Left ventricle myocardium inferior (tissue), 1 donor: ENCODE results near the gene TGFBR3. TPM values are rescaled to one million over a fixed set of nuclear protein-coding genes. Genes with fewer than 3 reads are reported as not detected.
A peak's percentile ranks its signal among the peaks of the same experiment; 100 is the strongest.

Experiments used
- DNase-seq: peaks from one replicate; pipeline ENCODE4 v3.0.0-alpha.2; 2020
- H3K27ac ChIP-seq: fragments of 200-600 bp; replicated peaks from 2 replicates; pipeline ENCODE4 v1.8.0; 2021
- H3K27me3 ChIP-seq: fragments of 200-600 bp; 2 replicates; pipeline ENCODE4 v1.8.0; 2021; ENCODE audit warnings: low read depth
- H3K36me3 ChIP-seq: fragments of 200-600 bp; 2 replicates; pipeline ENCODE4 v1.8.0; 2021
- H3K4me1 ChIP-seq: fragments of 200-600 bp; 2 replicates; pipeline ENCODE4 v1.8.0; 2021
- H3K4me3 ChIP-seq: fragments of 200-600 bp; 2 replicates; pipeline ENCODE4 v1.8.0; 2021; ENCODE audit warnings: mild to moderate bottlenecking, moderate library complexity
- H3K9me3 ChIP-seq: fragments of 200-600 bp; replicated peaks from 2 replicates; pipeline ENCODE4 v1.8.0; 2021
- intact Hi-C: fragments of 100-400 bp; cut with micrococcal nuclease; formaldehyde crosslinking; loops from one replicate; pipeline ENCODE4 v1.11.0; 2022
- total RNA-seq: library from RNA; stranded (reverse); fragmentation: NEBNext Ultra II Directional; extraction: Animal tissue kit (Norgen Biotek cat#: 25700); gene quantifications from one replicate; pipeline ENCODE4 v1.2.1, GENCODE V29; 2021
- TF ChIP-seq, protein P1 (sequence below): fragments of 200-600 bp; IDR thresholded peaks from 2 replicates; pipeline ENCODE4 v1.8.0; 2021; ENCODE audit warnings: antibody characterized with exemption, mild to moderate bottlenecking, borderline replicate concordance
- donor health status: DM: no; HTN: yes; CAD: no; lungs with severe emphysema.

TGFBR3 gene
- total RNA-seq, 1 donor from 2014 or later = 24.6 TPM

GRCh38 chr1:91693557-91693956 is 192.4 kb downstream of the TGFBR3 start:
- Histone ChIP-seq H3K4me1 (peaks cover 65% of the 10 kb centered on the region), H3K27me3 (no peaks in the 10 kb centered on the region), H3K27ac (peak overlapping the region; percentile 82), H3K36me3 (peaks cover 22% of the 10 kb centered on the region), H3K4me3 (no peak overlapping the region), H3K9me3 (no peaks in the 10 kb centered on the region)
- intact Hi-C loops = no loop called here
- TF ChIP-seq, protein P1, sequence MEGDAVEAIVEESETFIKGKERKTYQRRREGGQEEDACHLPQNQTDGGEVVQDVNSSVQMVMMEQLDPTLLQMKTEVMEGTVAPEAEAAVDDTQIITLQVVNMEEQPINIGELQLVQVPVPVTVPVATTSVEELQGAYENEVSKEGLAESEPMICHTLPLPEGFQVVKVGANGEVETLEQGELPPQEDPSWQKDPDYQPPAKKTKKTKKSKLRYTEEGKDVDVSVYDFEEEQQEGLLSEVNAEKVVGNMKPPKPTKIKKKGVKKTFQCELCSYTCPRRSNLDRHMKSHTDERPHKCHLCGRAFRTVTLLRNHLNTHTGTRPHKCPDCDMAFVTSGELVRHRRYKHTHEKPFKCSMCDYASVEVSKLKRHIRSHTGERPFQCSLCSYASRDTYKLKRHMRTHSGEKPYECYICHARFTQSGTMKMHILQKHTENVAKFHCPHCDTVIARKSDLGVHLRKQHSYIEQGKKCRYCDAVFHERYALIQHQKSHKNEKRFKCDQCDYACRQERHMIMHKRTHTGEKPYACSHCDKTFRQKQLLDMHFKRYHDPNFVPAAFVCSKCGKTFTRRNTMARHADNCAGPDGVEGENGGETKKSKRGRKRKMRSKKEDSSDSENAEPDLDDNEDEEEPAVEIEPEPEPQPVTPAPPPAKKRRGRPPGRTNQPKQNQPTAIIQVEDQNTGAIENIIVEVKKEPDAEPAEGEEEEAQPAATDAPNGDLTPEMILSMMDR = no peak
- peak; percentile 61 for DNase-seq

GRCh38 chr1:91691525-91691924 is 194.4 kb downstream of the TGFBR3 start:
- Histone ChIP-seq H3K4me1 (peaks cover 63% of the 10 kb centered on the region), H3K27ac (no peak overlapping the region), H3K36me3 (peaks cover 23% of the 10 kb centered on the region), H3K4me3 (no peak overlapping the region), H3K9me3 (no peaks in the 10 kb centered on the region), H3K27me3 (no peaks in the 10 kb centered on the region)
- no peak for DNase-seq
- TF ChIP-seq, protein P1 = no peak
- intact Hi-C loops = no loop called here

- Histone ChIP-seq H3K4me1 (peaks cover 74% of the 10 kb centered on the region), H3K4me3 (no peak overlapping the region), H3K27me3 (no peaks in the 10 kb centered on the region), H3K9me3 (no peaks in the 10 kb centered on the region), H3K27ac (peak overlapping the region; percentile 60), H3K36me3 (peaks cover 15% of the 10 kb centered on the region)
- no peak for DNase-seq
- intact Hi-C loops = no loop called here
- TF ChIP-seq, protein P1 = no peak
Measured at GRCh38 chr1:91689641-91690481, 196.1 kb downstream of the TGFBR3 start.

GRCh38 chr1:91687452-91687851 is 198.5 kb downstream of the TGFBR3 start:
- Histone ChIP-seq H3K4me3 (no peak overlapping the region), H3K36me3 (peaks cover 24% of the 10 kb centered on the region), H3K4me1 (peaks cover 71% of the 10 kb centered on the region), H3K27me3 (no peaks in the 10 kb centered on the region), H3K9me3 (no peaks in the 10 kb centered on the region), H3K27ac (peak overlapping the region; percentile 50)
- TF ChIP-seq, protein P1 = no peak
- no peak for DNase-seq
- intact Hi-C loops = no loop called here

DNA sequence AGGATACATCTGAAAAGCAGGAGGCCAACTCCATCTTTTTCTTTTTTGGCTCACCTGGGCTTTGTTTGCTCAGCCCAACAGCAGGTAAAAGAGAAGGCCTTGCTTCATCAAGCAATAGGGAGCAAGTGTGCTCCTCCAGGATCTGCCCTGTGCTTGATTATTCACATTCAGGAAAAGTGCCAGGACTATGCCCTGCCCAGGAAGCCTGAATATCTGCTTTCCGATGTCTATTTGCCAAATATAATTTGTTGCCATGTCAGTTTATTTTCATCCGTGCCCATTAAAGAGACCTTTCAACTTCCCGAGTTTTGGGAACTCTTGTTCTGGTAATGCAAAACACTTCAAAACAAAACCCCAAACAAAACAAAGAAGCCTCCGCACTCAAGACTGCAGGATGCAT is 200.0 kb downstream of the TGFBR3 start:
- H3K27ac ChIP-seq = peak overlapping the region; percentile 50
- intact Hi-C loops = no loop called here
- H3K4me3 ChIP-seq = no peak overlapping the region
- DNase-seq = no peak
- H3K4me1 ChIP-seq = peaks cover 71% of the 10 kb centered on the region
- peaks cover 21% of the 10 kb centered on the region for H3K36me3 ChIP-seq
- no peaks in the 10 kb centered on the region for H3K9me3 ChIP-seq
- TF ChIP-seq, protein P1 = no peak
- no peaks in the 10 kb centered on the region for H3K27me3 ChIP-seq
